IPS DF 19.7 (cell line): ENCODE data around the gene IL15.
"Not testable (repeated sequence)": the region's sequence is repeated elsewhere in the genome, so short reads cannot be mapped to it uniquely, and the experiment has no call there.

Experiments
- DNase-seq: peaks from one replicate; pipeline ENCODE4 v3.0.0-alpha.2; 2013; ENCODE audit warnings: low read depth, low spot score

IL15 gene, protein sequence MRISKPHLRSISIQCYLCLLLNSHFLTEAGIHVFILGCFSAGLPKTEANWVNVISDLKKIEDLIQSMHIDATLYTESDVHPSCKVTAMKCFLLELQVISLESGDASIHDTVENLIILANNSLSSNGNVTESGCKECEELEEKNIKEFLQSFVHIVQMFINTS

GRCh38 chr4:141636082-141636770 is at the start of gene IL15:
Gene IL15 (plus strand): TSS chr4:141636583. CDS start chr4:141719465, 82,882 bp downstream.
- no peak for DNase-seq

GRCh38 chr4:141587897-141588296 is 48.5 kb upstream of the IL15 start:
- no peak for DNase-seq

GRCh38 chr4:141595531-141595930 is 40.9 kb upstream of the IL15 start:
- no peak for DNase-seq

GRCh38 chr4:141599853-141600252 is 36.5 kb upstream of the IL15 start:
- DNase-seq: no peak

GRCh38 chr4:141604683-141605082 is 31.7 kb upstream of the IL15 start:
- not testable (repeated sequence) for DNase-seq

DNA sequence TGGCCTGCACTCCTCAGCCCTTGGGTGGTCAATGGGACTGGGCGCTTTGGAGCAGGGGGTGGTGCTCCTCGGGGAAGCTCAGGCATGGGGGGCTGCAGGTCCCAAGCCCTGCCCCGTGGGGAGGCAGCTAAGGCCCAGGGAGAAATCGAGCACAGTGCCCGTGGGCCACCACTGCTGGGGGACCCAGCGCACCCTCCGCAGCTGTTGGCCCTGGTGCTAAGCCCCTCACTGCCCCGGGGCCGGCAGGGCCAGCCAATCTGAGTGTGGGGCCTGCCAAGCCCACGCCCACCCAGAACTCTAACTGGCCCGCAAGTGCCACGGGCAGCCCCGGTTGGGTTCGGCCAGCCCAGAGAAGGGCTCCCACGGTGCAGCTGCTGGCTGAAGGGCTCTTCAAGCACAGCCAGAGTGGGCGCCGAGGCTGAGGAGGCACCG is 30.9 kb upstream of the IL15 start:
- DNase-seq: no peak

GRCh38 chr4:141609243-141609642 is 27.1 kb upstream of the IL15 start:
- DNase-seq: no peak

GRCh38 chr4:141610365-141610764 is 26.0 kb upstream of the IL15 start:
- no peak for DNase-seq

DNA sequence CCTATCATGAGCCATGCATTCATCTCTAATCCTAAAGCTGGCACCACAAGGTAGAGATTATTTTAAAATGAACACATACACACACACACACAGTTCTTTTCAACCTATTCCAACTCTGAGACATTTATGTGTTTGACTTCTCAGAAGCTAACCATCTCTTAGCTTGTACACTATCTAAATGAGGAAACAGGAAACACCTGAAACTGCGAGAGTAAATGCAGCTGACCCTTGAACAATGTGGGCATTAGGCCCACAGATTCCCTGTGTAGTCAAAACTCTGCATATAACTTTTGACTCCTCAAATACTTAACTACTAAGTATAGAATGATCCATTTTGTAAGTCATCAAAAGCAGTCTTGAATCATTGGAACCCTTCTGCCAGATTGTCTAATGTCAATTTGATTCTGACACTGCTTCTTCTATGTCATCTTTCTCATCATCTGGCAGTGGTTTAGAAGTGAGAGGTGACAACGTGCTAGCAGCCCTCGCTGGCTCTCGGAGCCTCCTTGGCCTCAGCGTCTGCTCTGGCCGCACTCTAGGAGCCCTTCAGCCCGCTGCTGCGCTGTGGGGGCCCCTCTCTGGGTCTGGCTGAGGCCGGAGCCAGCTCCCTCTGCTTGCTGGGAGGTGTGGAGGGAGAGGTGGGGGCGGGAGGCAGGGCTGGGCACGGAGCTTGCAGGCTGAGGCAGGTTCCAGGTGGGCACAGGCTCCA is 21.4 kb upstream of the IL15 start:
- no peak for DNase-seq

DNA sequence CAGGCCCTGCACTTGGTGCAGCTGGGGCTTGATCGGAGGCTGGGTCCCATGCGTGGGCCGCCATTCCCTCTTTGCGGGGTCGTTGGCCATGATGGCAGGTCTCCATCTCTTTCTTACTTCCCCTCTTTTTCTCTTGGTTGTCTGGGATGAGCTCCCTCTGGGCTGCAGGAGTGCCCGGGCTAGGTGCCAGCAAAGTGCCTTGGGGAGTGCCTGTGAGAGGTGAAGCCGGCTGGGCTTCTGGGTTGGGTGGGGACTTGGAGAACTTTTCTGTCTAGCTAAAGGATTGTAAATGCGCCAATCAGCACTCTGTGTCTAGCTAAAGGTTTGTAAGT is 20.8 kb upstream of the IL15 start:
- not testable (repeated sequence) for DNase-seq

DNA sequence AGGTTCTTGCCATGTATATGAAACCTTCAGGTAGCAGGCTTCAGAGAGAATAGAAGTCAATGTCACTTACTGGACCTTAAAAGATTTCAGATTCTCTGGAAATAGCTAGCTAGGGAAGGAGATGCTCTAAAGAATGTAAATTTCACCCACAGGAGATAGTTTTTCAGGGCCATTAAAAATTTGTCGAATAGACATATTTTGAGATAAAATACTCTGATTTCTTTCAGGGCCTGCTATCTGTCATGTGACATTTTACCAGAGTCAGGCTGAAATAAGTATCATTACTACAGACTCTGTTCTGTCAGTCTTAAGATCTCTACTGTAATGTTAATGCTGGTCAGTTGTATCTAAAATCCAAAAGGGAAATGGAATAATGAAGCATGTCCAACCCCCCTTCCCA is 15.7 kb upstream of the IL15 start:
- no peak for DNase-seq

GRCh38 chr4:141625023-141625422 is 11.4 kb upstream of the IL15 start:
- no peak for DNase-seq

DNA sequence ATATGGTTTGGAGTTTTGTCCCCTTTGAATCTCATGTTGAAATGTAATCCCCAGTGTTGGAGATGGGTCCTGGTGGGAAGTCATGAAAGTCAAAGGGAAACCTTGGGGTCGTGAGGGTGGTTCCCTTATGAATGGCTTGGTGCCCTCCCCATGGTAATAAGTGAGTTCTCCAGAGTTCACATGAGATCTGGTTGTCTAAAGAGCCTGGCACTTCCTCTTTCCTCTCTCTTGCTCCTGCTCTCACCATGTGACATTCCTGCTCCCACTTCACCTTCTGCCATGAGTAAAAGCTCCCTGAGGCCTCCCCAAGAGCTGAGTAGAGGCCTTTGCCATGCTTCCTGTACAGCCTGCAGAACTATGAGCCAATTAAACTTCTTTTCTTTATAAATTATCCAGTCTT is 5.5 kb upstream of the IL15 start:
- no peak for DNase-seq

DNA sequence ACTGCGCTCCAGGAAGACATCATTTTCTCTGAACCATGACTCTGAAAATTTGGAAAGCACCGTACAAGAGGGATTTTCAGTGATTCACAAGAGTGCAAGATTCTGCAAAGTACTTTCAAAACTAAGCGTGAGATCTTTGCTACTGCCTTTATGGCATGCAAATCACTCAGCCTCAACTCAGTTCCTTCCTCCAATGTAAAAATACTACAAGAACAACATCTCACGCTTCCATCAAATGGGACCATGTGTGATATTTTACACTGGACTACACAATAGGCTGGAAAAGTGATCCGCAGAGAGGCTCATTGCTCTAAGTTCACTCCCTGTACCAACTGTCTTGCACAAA is 674 bp upstream of the IL15 start:
- DNase-seq: no peak

DNA sequence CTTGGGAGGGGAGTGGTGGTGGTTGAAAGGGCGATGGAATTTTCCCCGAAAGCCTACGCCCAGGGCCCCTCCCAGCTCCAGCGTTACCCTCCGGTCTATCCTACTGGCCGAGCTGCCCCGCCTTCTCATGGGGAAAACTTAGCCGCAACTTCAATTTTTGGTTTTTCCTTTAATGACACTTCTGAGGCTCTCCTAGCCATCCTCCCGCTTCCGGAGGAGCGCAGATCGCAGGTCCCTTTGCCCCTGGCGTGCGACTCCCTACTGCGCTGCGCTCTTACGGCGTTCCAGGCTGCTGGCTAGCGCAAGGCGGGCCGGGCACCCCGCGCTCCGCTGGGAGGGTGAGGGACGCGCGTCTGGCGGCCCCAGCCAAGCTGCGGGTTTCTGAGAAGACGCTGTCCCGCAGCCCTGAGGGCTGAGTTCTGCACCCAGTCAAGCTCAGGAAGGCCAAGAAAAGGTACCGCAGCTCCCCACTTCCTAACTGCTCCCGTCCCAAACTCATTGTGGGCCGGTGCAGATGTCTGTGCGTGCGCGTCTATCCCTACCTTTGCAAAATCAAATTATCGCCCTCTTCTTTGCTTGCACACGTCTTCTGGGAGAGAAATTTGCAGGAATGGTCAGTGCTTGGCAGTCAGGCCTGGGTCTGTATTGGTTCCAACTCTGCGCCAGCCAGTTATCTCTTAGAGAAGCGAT is 533 bp downstream of the IL15 start:
- no peak for DNase-seq

DNA sequence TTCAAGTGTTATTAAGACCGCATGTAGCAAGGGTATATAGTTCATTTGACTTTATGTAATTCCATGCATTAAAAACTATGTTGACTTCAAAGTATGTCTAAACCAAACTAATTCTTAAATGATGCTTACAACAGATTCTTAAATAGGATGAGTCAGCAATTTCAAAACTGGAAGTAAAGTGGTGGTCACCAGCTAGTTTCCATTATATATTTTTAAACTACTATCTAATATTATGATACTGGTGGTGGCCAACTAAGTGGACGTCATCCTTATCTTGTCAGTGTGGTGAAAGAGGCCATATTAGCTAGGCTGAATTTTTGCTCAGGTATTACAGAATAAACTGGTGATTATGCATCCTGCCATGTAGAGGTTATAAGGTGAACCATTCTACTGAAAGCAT is 1.2 kb downstream of the IL15 start:
- DNase-seq: no peak

DNA sequence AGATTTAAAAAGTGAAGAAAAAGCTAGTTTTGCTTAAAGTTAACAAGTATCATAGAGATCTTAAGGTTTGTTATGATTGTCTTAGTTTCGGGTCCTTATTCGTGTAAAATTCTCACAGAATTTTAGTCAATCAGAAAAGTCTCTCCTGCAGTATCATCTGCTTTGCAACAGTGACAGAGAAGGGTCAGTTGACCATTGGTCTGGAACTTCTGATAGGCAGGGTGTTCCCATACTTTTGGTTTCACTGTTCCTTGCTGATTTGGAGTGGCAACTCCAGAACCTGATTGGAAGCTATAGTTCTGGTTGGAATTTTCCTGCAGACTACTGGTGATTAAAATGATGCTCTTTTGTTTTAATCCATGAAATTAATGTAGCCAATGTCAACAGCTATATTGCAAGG is 1.8 kb downstream of the IL15 start:
- no peak for DNase-seq

GRCh38 chr4:141640696-141641095 is 4.3 kb downstream of the IL15 start:
- DNase-seq: no peak

GRCh38 chr4:141642063-141642462 is 5.7 kb downstream of the IL15 start:
- DNase-seq: no peak

DNA sequence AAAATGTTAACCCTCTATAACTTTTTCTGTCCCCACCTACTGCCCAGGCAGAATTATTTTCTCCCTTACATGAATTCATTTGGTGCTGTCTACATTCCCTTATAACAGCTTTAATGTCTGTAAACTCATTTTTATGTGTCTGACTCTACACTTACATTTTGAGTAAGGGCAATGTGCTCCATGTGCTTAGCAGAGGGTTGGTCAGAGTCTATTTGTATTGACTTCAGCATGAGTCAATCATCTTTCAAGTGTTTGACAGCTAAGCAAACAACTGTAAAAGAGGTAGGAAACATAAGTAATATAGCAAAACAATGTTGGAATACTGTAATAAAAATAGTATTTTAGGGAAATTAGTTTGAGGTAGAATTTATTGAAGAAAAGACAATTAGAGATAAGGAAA is 6.3 kb downstream of the IL15 start:
- DNase-seq: no peak

- no peak for DNase-seq
Observed at GRCh38 chr4:141643557-141643956, 7.2 kb downstream of the IL15 start.

GRCh38 chr4:141645611-141646340 is 9.4 kb downstream of the IL15 start:
- no peak for DNase-seq
